Measurements from ENCODE around the gene CORO7. TPM values are rescaled to one million over a fixed set of nuclear protein-coding genes. Genes with fewer than 3 reads are reported as not detected.

CORO7 gene
- total and polyA plus RNA-seq, 9 of the 15 experiments (the other 6 are each of a cell fraction or from before 2014, with no cell fraction given): 0.45 to 77.2 (median 18.7) TPM

GRCh38 chr16:4330277-4330874 lies 86.0 kb downstream of the CORO7 start (continued):
- TF ChIP-seq RERE (CRISPR knock-in tag; IDR thresholded peaks at IDR 0.05; ENCODE audit: borderline replicate concordance) (no peak), USF1 (CRISPR knock-in tag; IDR thresholded peaks at IDR 0.05) (no peak), IRF2 (CRISPR knock-in tag; IDR thresholded peaks at IDR 0.05) (no peak), ZNF133 (CRISPR knock-in tag; IDR thresholded peaks at IDR 0.05) (no peak), NR2F6 (CRISPR knock-in tag; IDR thresholded peaks at IDR 0.05) (no peak), MBD2 (IDR thresholded peaks at IDR 0.05; ENCODE audit: borderline replicate concordance, low read depth) (no peak), ARID2 (IDR thresholded peaks at IDR 0.05) (peak; percentile 69; the same call in 1 of the 2 replicates), NCOR1 (IDR thresholded peaks at IDR 0.05) (no peak), BHLHE40 (IDR thresholded peaks at IDR 0.05; ENCODE audit: low read length) (peak; percentile 33; the same call in 1 of the 2 replicates), MCM5 (IDR thresholded peaks at IDR 0.05; ENCODE audit: low read depth) (no peak), ZBTB33 (CRISPR knock-in tag; IDR thresholded peaks at IDR 0.05) (peak; percentile 60; the same call in 1 of the 2 replicates), TRIM25 (IDR thresholded peaks at IDR 0.05; ENCODE audit: borderline replicate concordance) (no peak), FOS (IDR thresholded peaks at IDR 0.05; ENCODE audit: extremely low read depth, insufficient read length) (no peak), ATF4 (CRISPR knock-in tag; IDR thresholded peaks at IDR 0.05) (no peak), MEF2D (tag; conservative IDR thresholded peaks at IDR 0.05; ENCODE audit: low read depth) (no peak), ZNF561 (CRISPR knock-in tag; conservative IDR thresholded peaks at IDR 0.05) (no peak), HCFC1 (IDR thresholded peaks at IDR 0.05; ENCODE audit: low read depth, low read length) (peak; percentile 17; the same call in 1 of the 2 replicates), CBFA2T2 (conservative IDR thresholded peaks at IDR 0.05) (no peak), PTBP1 (IDR thresholded peaks at IDR 0.05; ENCODE audit: low read depth, low read length) (no peak)

Data from K562 (cell line).